Panc1 (cell line): ENCODE data around the gene MAGEL2. TPM values are rescaled to one million over a fixed set of nuclear protein-coding genes. Genes with fewer than 3 reads are reported as not detected.

Source experiments
- ATAC-seq: fragments of 200-7000 bp; cut with Tn5 transposase; 2 replicates; pipeline ENCODE4 v1.9.1; 2020; ENCODE audit warnings: mild to moderate bottlenecking, moderate library complexity
- BruUV-seq: library from RNA; stranded (reverse); fragments of 400-500 nt; replicated peaks from 2 replicates; lab custom pipeline; 2021; lab: Mats Ljungman, UMichigan
- CTCF ChIA-PET: fragments of 300-600 bp; sonication (Branson Sonifier 250); formaldehyde crosslinking; loops from one replicate; lab custom pipeline; 2022; ENCODE audit warnings: antibody characterized with exemption; lab: Charles Lee
- POLR2A ChIA-PET: fragments of 300-600 bp; sonication (Branson Sonifier 250); formaldehyde crosslinking; loops from one replicate; lab custom pipeline; 2022; ENCODE audit warnings: antibody characterized with exemption; lab: Charles Lee
- DNase-seq: peaks from one replicate; pipeline ENCODE4 v3.0.0-alpha.2; 2010; ENCODE audit warnings: low read depth, low spot score
- H3K27ac ChIP-seq: 2 replicates; pipeline ENCODE4 v1.5.1; 2011; ENCODE audit warnings: mild to moderate bottlenecking, low read length, inconsistent platforms
- H3K27me3 ChIP-seq: fragments of 200-500 bp; sonication (Bioruptor generic); 2 replicates; pipeline ENCODE4 v1.6.0; 2014; ENCODE audit warnings: low read length, inconsistent platforms; ENCODE audit not compliant: control insufficient read depth, insufficient read depth
- H3K36me3 ChIP-seq: fragments of 200-500 bp; sonication (Bioruptor generic); 2 replicates; pipeline ENCODE4 v1.5.1; 2014; ENCODE audit warnings: inconsistent platforms, mild to moderate bottlenecking, low read length, moderate library complexity; ENCODE audit not compliant: control insufficient read depth, insufficient read depth
- H3K4me1 ChIP-seq: 2 replicates; pipeline ENCODE4 v1.5.1; 2011; ENCODE audit warnings: inconsistent platforms, mild to moderate bottlenecking, low read length, moderate library complexity; ENCODE audit not compliant: control insufficient read depth, insufficient read depth
- H3K4me3 ChIP-seq, 2 experiments: 2 replicates each; pipeline ENCODE4 v1.5.1; 2011 to 2012; ENCODE audit warnings: low read depth in 2 of 2, low read length in 2 of 2, mild to moderate bottlenecking in 2 of 2, inconsistent platforms in 1 of 2, moderate library complexity in 1 of 2
- H3K9me3 ChIP-seq: fragments of 200-500 bp; sonication (Bioruptor generic); 2 replicates; pipeline ENCODE4 v1.5.1; 2014; ENCODE audit warnings: low read depth, mild to moderate bottlenecking, inconsistent platforms, low read length, moderate library complexity; ENCODE audit not compliant: control insufficient read depth, insufficient read depth
- CTCF ChIP-seq: fragments of 450-650 bp; IDR thresholded peaks from 2 replicates; pipeline ENCODE4 v1.5.1; 2017; ENCODE audit warnings: mild to moderate bottlenecking
- POLR2AphosphoS5 ChIP-seq: IDR thresholded peaks from 2 replicates; pipeline ENCODE4 v1.6.1; 2012; ENCODE audit warnings: mild to moderate bottlenecking, low read depth, low read length, moderate library complexity
- SIN3A ChIP-seq: IDR thresholded peaks from 2 replicates; pipeline ENCODE4 v1.6.1; 2012; ENCODE audit warnings: low read depth, mild to moderate bottlenecking, low read length, moderate library complexity, borderline replicate concordance; ENCODE audit not compliant: insufficient read depth
- TCF7L2 ChIP-seq: IDR thresholded peaks from 2 replicates; pipeline ENCODE4 v1.6.1; 2011; ENCODE audit warnings: mild to moderate bottlenecking, low read depth, low read length, inconsistent platforms
- in situ Hi-C: cut with HindIII; loops from 2 replicates; pipeline ENCODE4 v1.10.0; 2016; ENCODE audit warnings: low sequenced_read_pairs, low pct_unique_long_range_greater_than_20kb
- intact Hi-C: fragments of 100-400 bp; cut with micrococcal nuclease; formaldehyde crosslinking; loops from one replicate; pipeline ENCODE4 v1.10.0; 2022; ENCODE audit not compliant: unreplicated experiment
- total RNA-seq: library from RNA; stranded (reverse); gene quantifications from one replicate; pipeline ENCODE4 v1.2.1, GENCODE V29; 2021; ENCODE audit not compliant: unreplicated experiment
- TF ChIP-seq, protein P1 (sequence below), 2 experiments: IDR thresholded peaks; 2 replicates each; pipeline ENCODE4 v1.6.1; 2011 to 2012; ENCODE audit warnings: low read depth in 2 of 2, control low read depth in 1 of 2, low read length in 1 of 2, mild to moderate bottlenecking in 1 of 2, moderate library complexity in 1 of 2; ENCODE audit not compliant: insufficient read depth in 1 of 2

The MAGEL2 gene
- total RNA-seq, 1 experiment from 2014 or later: not detected

- in situ Hi-C loops (no loop called here), intact Hi-C loops (no loop called here)
- H3K4me3 ChIP-seq: no peak overlapping the region
- no peak overlapping the region for H3K27ac ChIP-seq
- H3K27me3 ChIP-seq: no peaks in the 10 kb centered on the region
- TF ChIP-seq CTCF: no peak
- TF ChIP-seq, protein P1, sequence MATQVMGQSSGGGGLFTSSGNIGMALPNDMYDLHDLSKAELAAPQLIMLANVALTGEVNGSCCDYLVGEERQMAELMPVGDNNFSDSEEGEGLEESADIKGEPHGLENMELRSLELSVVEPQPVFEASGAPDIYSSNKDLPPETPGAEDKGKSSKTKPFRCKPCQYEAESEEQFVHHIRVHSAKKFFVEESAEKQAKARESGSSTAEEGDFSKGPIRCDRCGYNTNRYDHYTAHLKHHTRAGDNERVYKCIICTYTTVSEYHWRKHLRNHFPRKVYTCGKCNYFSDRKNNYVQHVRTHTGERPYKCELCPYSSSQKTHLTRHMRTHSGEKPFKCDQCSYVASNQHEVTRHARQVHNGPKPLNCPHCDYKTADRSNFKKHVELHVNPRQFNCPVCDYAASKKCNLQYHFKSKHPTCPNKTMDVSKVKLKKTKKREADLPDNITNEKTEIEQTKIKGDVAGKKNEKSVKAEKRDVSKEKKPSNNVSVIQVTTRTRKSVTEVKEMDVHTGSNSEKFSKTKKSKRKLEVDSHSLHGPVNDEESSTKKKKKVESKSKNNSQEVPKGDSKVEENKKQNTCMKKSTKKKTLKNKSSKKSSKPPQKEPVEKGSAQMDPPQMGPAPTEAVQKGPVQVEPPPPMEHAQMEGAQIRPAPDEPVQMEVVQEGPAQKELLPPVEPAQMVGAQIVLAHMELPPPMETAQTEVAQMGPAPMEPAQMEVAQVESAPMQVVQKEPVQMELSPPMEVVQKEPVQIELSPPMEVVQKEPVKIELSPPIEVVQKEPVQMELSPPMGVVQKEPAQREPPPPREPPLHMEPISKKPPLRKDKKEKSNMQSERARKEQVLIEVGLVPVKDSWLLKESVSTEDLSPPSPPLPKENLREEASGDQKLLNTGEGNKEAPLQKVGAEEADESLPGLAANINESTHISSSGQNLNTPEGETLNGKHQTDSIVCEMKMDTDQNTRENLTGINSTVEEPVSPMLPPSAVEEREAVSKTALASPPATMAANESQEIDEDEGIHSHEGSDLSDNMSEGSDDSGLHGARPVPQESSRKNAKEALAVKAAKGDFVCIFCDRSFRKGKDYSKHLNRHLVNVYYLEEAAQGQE (IDR thresholded peaks at IDR 0.05; ENCODE audit: insufficient read depth in 1 of 2, low read depth in 2 of 2, low read length in 1 of 2): no peak
- no peak for TF ChIP-seq POLR2AphosphoS5
- TF ChIP-seq TCF7L2: no peak
- TF ChIP-seq SIN3A: no peak
- H3K9me3 ChIP-seq: peaks cover 3% of the 10 kb centered on the region; the same call in 1 of the 2 replicates
- BruUV-seq: no TSS peak
- no peaks in the 10 kb centered on the region for H3K4me1 ChIP-seq
- CTCF ChIA-PET: no interaction called here
- ATAC-seq (no peak), DNase-seq (no peak)
- H3K36me3 ChIP-seq: no peaks in the 10 kb centered on the region
- POLR2A ChIA-PET: no interaction called here
Observed at GRCh38 chr15:23690015-23690414, 42.3 kb upstream of the MAGEL2 start.

GRCh38 chr15:23687143-23687470, 39.4 kb upstream of the MAGEL2 start, which contains the start of gene NDN:
Gene NDN, minus strand, starts transcription at chr15:23687305. Its CDS starts 88 bp downstream, at chr15:23687217.
- no peak for DNase-seq
- H3K4me3 ChIP-seq: peak within 1 kb of the TSS in 1 of 2 experiments; percentile 8; a peak in 1 of 4 replicates
- H3K4me1 ChIP-seq: no peaks in the 10 kb centered on the region
- in situ Hi-C loops (no loop called here), intact Hi-C loops (no loop called here)
- ChIA-PET CTCF (no interaction called here), POLR2A (no interaction called here)
- ATAC-seq: no peak
- H3K36me3 ChIP-seq: no peaks in the 10 kb centered on the region
- H3K9me3 ChIP-seq: no peaks in the 10 kb centered on the region; the same call in 1 of the 2 replicates
- no TSS peak for BruUV-seq
- no peaks in the 10 kb centered on the region for H3K27me3 ChIP-seq
- no peak within 1 kb of the TSS for H3K27ac ChIP-seq
- TF ChIP-seq TCF7L2 (no peak), POLR2AphosphoS5 (no peak), CTCF (no peak), SIN3A (no peak)
- TF ChIP-seq, protein P1 (IDR thresholded peaks at IDR 0.05; ENCODE audit: insufficient read depth in 1 of 2, low read depth in 2 of 2, low read length in 1 of 2): no peak
